ENCODE results near the gene PIK3IP1. TPM values are rescaled to one million over a fixed set of nuclear protein-coding genes. Genes with fewer than 3 reads are reported as not detected.

The PIK3IP1 gene
- total and polyA plus RNA-seq, 10 of the 15 experiments (the other 5 are each of a cell fraction or from before 2014, with no cell fraction given): 0.77 to 6.5 (median 3.0) TPM

- ATAC-seq: no peak
- 68% methylated on average over 3 of the region's 3 CpGs for WGBS (ENCODE audit: insufficient coverage, insufficient replicate concordance, low lambda C conversion rate, missing lambda C conversion rate)
- DNase-seq (ENCODE audit: low read depth, low spot score): no peak
- H3K27me3 ChIP-seq (replicated peaks in 1 of 2; ENCODE audit: control insufficient read depth in 2 of 2, insufficient read depth in 2 of 2, low read length in 1 of 2): no peaks in the 10 kb centered on the region
- peaks cover 25 to 31% of the 10 kb centered on the region in 2 experiments for H3K36me3 ChIP-seq (ENCODE audit: control insufficient read depth in 2 of 2, insufficient read depth in 2 of 2, low read length in 1 of 2)
- no peak overlapping the region for H3K27ac ChIP-seq (ENCODE audit: control insufficient read depth, insufficient read depth)
- no TSS peak for BruUV-seq (replicated peaks)
- SMC1A ChIA-PET (ENCODE audit: uncharacterized antibody, unreplicated experiment): interaction anchor here (1.2 to 4.7 kb wide), 4 partner anchors 16 to 59 kb away, joined by 4 to 59 read pairs (median 7); partner anchors contain the start of genes LIMK2 and PIK3IP1
- no peak overlapping the region for H3K4me3 ChIP-seq
- FAIRE-seq: no peak
- H3K9ac ChIP-seq (ENCODE audit: control insufficient read depth, insufficient read depth, low read length): no peak overlapping the region
- H3K79me2 ChIP-seq (ENCODE audit: control insufficient read depth, insufficient read depth, low read length): no peaks in the 10 kb centered on the region
- H4K20me1 ChIP-seq (ENCODE audit: control insufficient read depth, insufficient read depth): no peaks in the 10 kb centered on the region
- CTCF ChIA-PET: interaction anchor here (0.8 to 6.9 kb wide), 7 partner anchors 16 to 64 kb away, joined by 3 to 115 read pairs (median 14); partner anchors contain the start of genes LIMK2 and PIK3IP1
- H3K4me1 ChIP-seq (ENCODE audit: control insufficient read depth, insufficient read depth, low read length): no peaks in the 10 kb centered on the region
- no peak overlapping the region for H3K4me2 ChIP-seq (ENCODE audit: control insufficient read depth, insufficient read depth)
- intact Hi-C loops (cut with micrococcal nuclease; ENCODE audit: unreplicated experiment): loop anchor here (5.0 kb wide), 1 partner anchor 164 kb away; the partner anchor contains the start of gene SELENOM
- RAD21 ChIA-PET (ENCODE audit: unreplicated experiment): interaction anchor here (0.5 to 2.3 kb wide), 3 partner anchors 52 to 373 kb away, joined by 4 to 14 read pairs (median 5); partner anchors contain the start of gene LIMK2
- H3K9me3 ChIP-seq (replicated peaks; ENCODE audit: control insufficient read depth, insufficient read depth, low read length): no peaks in the 10 kb centered on the region
- H2AFZ ChIP-seq (ENCODE audit: control insufficient read depth, low read depth, low read length): no peak overlapping the region
- POLR2A ChIA-PET: interaction anchor here (0.6 to 1.1 kb wide), 3 partner anchors 25 to 170 kb away, joined by 3 to 10 read pairs (median 3); partner anchors contain the start of gene LIMK2
- in situ Hi-C loops (cut with MboI): no loop called here
- TF ChIP-seq PBX3 (IDR thresholded peaks at IDR 0.05; ENCODE audit: insufficient replicate concordance, low read depth, low read length) (no peak), RELB (IDR thresholded peaks at IDR 0.05; ENCODE audit: low read depth) (no peak), BMI1 (IDR thresholded peaks at IDR 0.05; ENCODE audit: borderline replicate concordance) (no peak), IRF5 (IDR thresholded peaks at IDR 0.05; ENCODE audit: borderline replicate concordance) (no peak), WRNIP1 (IDR thresholded peaks at IDR 0.05; ENCODE audit: borderline replicate concordance, low read depth, low read length) (no peak), CBFB (IDR thresholded peaks at IDR 0.05; ENCODE audit: low read depth) (no peak), SKIL (IDR thresholded peaks at IDR 0.05; ENCODE audit: low read depth, poor library complexity, severe bottlenecking) (no peak), SUPT20H (IDR thresholded peaks at IDR 0.05; ENCODE audit: borderline replicate concordance, control insufficient read depth, low read depth, low read length) (no peak), PAX5 (IDR thresholded peaks at IDR 0.05; ENCODE audit: borderline replicate concordance, low read depth, low read length) (no peak), POLR2AphosphoS5 (IDR thresholded peaks at IDR 0.05; ENCODE audit: low read length) (no peak), NFYB (IDR thresholded peaks at IDR 0.05; ENCODE audit: insufficient read depth, low read depth, low read length) (no peak), NR2C1 (IDR thresholded peaks at IDR 0.05) (no peak), MYC (IDR thresholded peaks at IDR 0.05; ENCODE audit: insufficient read depth, insufficient read length, insufficient replicate concordance, low read length, severe bottlenecking) (no peak), MEF2A (IDR thresholded peaks at IDR 0.05; ENCODE audit: insufficient read depth, low read depth, low read length) (no peak), MLLT1 (IDR thresholded peaks at IDR 0.05) (no peak), CREM (IDR thresholded peaks at IDR 0.05; ENCODE audit: low read depth) (no peak)
Measured at GRCh38 chr22:31271485-31271884, 20.8 kb downstream of the PIK3IP1 start.

Measured in GM12878 (cell line).